Left ventricle myocardium inferior (tissue), 1 donor: Measurements from ENCODE around the gene SPRR2B. TPM values are rescaled to one million over a fixed set of nuclear protein-coding genes. Genes with fewer than 3 reads are reported as not detected.
"Not testable (repeated sequence)": the region's sequence is repeated elsewhere in the genome, so short reads cannot be mapped to it uniquely, and the experiment has no call there.

Experiments used
- DNase-seq: peaks from one replicate; pipeline ENCODE4 v3.0.0-alpha.2; 2020
- H3K27ac ChIP-seq: fragments of 200-600 bp; replicated peaks from 2 replicates; pipeline ENCODE4 v1.8.0; 2021
- H3K27me3 ChIP-seq: fragments of 200-600 bp; 2 replicates; pipeline ENCODE4 v1.8.0; 2021; ENCODE audit warnings: low read depth
- H3K36me3 ChIP-seq: fragments of 200-600 bp; 2 replicates; pipeline ENCODE4 v1.8.0; 2021
- H3K4me1 ChIP-seq: fragments of 200-600 bp; 2 replicates; pipeline ENCODE4 v1.8.0; 2021
- H3K4me3 ChIP-seq: fragments of 200-600 bp; 2 replicates; pipeline ENCODE4 v1.8.0; 2021; ENCODE audit warnings: mild to moderate bottlenecking, moderate library complexity
- H3K9me3 ChIP-seq: fragments of 200-600 bp; replicated peaks from 2 replicates; pipeline ENCODE4 v1.8.0; 2021
- CTCF ChIP-seq: fragments of 200-600 bp; IDR thresholded peaks from 2 replicates; pipeline ENCODE4 v1.8.0; 2021; ENCODE audit warnings: antibody characterized with exemption, mild to moderate bottlenecking, borderline replicate concordance
- intact Hi-C: fragments of 100-400 bp; cut with micrococcal nuclease; formaldehyde crosslinking; loops from one replicate; pipeline ENCODE4 v1.11.0; 2022
- long read RNA-seq: library from polyadenylated mRNA; unstranded; transcript quantifications from one replicate; pipeline ENCODE4 v2.0.0, GENCODE V29; 2021
- total RNA-seq: library from RNA; stranded (reverse); fragmentation: NEBNext Ultra II Directional; extraction: Animal tissue kit (Norgen Biotek cat#: 25700); gene quantifications from one replicate; pipeline ENCODE4 v1.2.1, GENCODE V29; 2021
- donor health status: DM: no; HTN: yes; CAD: no; lungs with severe emphysema.

SPRR2B gene
- total RNA-seq = not detected
- long read RNA-seq = 0 reads

GRCh38 chr1:153071511-153071910, at the start of gene SPRR2B:
Gene SPRR2B, minus strand, starts transcription at chr1:153071611. Its CDS starts 772 bp downstream, at chr1:153070839.
- peaks cover 5% of the 10 kb centered on the region for H3K9me3 ChIP-seq
- no peak for TF ChIP-seq CTCF

GRCh38 chr1:153120945-153121344, 49.5 kb upstream of the SPRR2B start:
- TF ChIP-seq CTCF = no peak

More at GRCh38 chr1:153071511-153071910, at the start of gene SPRR2B:
- H3K36me3 ChIP-seq = no peaks in the 10 kb centered on the region
- H3K4me1 ChIP-seq = no peaks in the 10 kb centered on the region
- DNase-seq = no peak
- H3K27me3 ChIP-seq = no peaks in the 10 kb centered on the region
- H3K4me3 ChIP-seq = no peak within 1 kb of the TSS
- H3K27ac ChIP-seq = no peak within 1 kb of the TSS
- intact Hi-C loops = no loop called here

GRCh38 chr1:153119491-153119971, 48.1 kb upstream of the SPRR2B start:
- Histone ChIP-seq H3K27ac (no peak overlapping the region), H3K27me3 (no peaks in the 10 kb centered on the region), H3K4me3 (no peak overlapping the region), H3K9me3 (peaks cover 20% of the 10 kb centered on the region), H3K36me3 (no peaks in the 10 kb centered on the region), H3K4me1 (no peaks in the 10 kb centered on the region)
- DNase-seq = no peak
- TF ChIP-seq CTCF = no peak
- intact Hi-C loops = no loop called here

More at GRCh38 chr1:153120945-153121344, 49.5 kb upstream of the SPRR2B start:
- no peak overlapping the region for H3K27ac ChIP-seq
- H3K4me3 ChIP-seq = no peak overlapping the region
- intact Hi-C loops = no loop called here
- no peaks in the 10 kb centered on the region for H3K4me1 ChIP-seq
- no peak for DNase-seq
- peaks cover 35% of the 10 kb centered on the region for H3K9me3 ChIP-seq
- H3K36me3 ChIP-seq = no peaks in the 10 kb centered on the region
- H3K27me3 ChIP-seq = no peaks in the 10 kb centered on the region

- H3K4me3 ChIP-seq, DNase-seq, H3K9me3 ChIP-seq, H3K27ac ChIP-seq, H3K27me3 ChIP-seq, H3K36me3 ChIP-seq, H3K4me1 ChIP-seq, intact Hi-C loops: not testable (repeated sequence)
Observed at GRCh38 chr1:153115264-153115663, 43.9 kb upstream of the SPRR2B start.

GRCh38 chr1:153113416-153113815, 42.0 kb upstream of the SPRR2B start, which contains the start of gene SPRR2F:
Gene SPRR2F, minus strand, starts transcription at chr1:153113516. Its CDS starts 783 bp downstream, at chr1:153112733.
- TF ChIP-seq CTCF = no peak
- Histone ChIP-seq H3K9me3 (peaks cover 5% of the 10 kb centered on the region), H3K4me1 (no peaks in the 10 kb centered on the region), H3K27me3 (no peaks in the 10 kb centered on the region), H3K4me3 (no peak within 1 kb of the TSS), H3K27ac (no peak within 1 kb of the TSS), H3K36me3 (no peaks in the 10 kb centered on the region)
- intact Hi-C loops = no loop called here
- DNase-seq = no peak

GRCh38 chr1:153112454-153112853, 41.0 kb upstream of the SPRR2B start:
- peaks cover 13% of the 10 kb centered on the region for H3K9me3 ChIP-seq
- H3K4me1 ChIP-seq, H3K4me3 ChIP-seq, H3K27ac ChIP-seq, H3K36me3 ChIP-seq, intact Hi-C loops, H3K27me3 ChIP-seq, DNase-seq: not testable (repeated sequence)
